ENCODE measurements around the gene XIRP2.

GRCh38 chr2:167115541-167115940, 227.3 kb downstream of the XIRP2 start:
- TF ChIP-seq CTCF (IDR thresholded peaks at IDR 0.05; ENCODE audit: low read depth, low read length) (no peak), POLR2A (IDR thresholded peaks at IDR 0.05; ENCODE audit: extremely low read depth, insufficient read length) (no peak), MYC (IDR thresholded peaks at IDR 0.05; ENCODE audit: low read depth, low read length) (no peak)
